Spleen (tissue), 7 donors: ENCODE data around the gene FAM120A.

ENCODE experiments used
- POLR2A ChIP-seq, 3 donors: fragments of 450-650 bp; IDR thresholded peaks; one replicate each; pipeline ENCODE4 v1.5.1; 2017; ENCODE audit warnings: antibody characterized with exemption in 3 of 3, mild to moderate bottlenecking in 1 of 3
- POLR2AphosphoS5 ChIP-seq, 3 donors: sonication (generic); formaldehyde crosslinking; IDR thresholded peaks; one replicate each; pipeline ENCODE4 v1.5.1; 2017; ENCODE audit warnings: antibody characterized with exemption in 3 of 3
- TF ChIP-seq, protein P1 (sequence below), 11 experiments: fragments of 200-600 bp in 7 of 11; fragments of 450-650 bp in 4 of 11; sonication (generic) in 4 of 11; IDR thresholded peaks in 8 of 11; conservative IDR thresholded peaks in 3 of 11; 1 replicate in 7 of 11; 2 replicates in 4 of 11; pipeline versions ENCODE4 v1.4.0 to v1.8.0; 2016 to 2021; ENCODE audit warnings: antibody characterized with exemption in 11 of 11, inconsistent platforms in 4 of 11, mild to moderate bottlenecking in 1 of 11
- donor health status: DM: no; HTN: no; CAD: no; lungs with moderate emphysema.
- donor health status: DM: no; HTN: no; CAD: no.
- donor health status: DM: no; HTN: no; CAD: no.

GRCh38 chr9:93565089-93565488, 113.6 kb downstream of the FAM120A start:
- TF ChIP-seq POLR2A (IDR thresholded peaks at IDR 0.05) (no peak), POLR2AphosphoS5 (IDR thresholded peaks at IDR 0.05) (no peak)
- TF ChIP-seq, protein P1, sequence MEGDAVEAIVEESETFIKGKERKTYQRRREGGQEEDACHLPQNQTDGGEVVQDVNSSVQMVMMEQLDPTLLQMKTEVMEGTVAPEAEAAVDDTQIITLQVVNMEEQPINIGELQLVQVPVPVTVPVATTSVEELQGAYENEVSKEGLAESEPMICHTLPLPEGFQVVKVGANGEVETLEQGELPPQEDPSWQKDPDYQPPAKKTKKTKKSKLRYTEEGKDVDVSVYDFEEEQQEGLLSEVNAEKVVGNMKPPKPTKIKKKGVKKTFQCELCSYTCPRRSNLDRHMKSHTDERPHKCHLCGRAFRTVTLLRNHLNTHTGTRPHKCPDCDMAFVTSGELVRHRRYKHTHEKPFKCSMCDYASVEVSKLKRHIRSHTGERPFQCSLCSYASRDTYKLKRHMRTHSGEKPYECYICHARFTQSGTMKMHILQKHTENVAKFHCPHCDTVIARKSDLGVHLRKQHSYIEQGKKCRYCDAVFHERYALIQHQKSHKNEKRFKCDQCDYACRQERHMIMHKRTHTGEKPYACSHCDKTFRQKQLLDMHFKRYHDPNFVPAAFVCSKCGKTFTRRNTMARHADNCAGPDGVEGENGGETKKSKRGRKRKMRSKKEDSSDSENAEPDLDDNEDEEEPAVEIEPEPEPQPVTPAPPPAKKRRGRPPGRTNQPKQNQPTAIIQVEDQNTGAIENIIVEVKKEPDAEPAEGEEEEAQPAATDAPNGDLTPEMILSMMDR (IDR thresholded peaks at IDR 0.05 in 8 of 11, conservative IDR thresholded peaks at IDR 0.05 in 3 of 11): no peak
